Rectal smooth muscle tissue (tissue), 1 donor: ENCODE measurements around the gene LRMDA.

Experiments
- H3K27ac ChIP-seq: one replicate; pipeline ENCODE4 v1.7.0; 2013; ENCODE audit warnings: low read depth, low read length, inconsistent platforms
- H3K27me3 ChIP-seq: one replicate; pipeline ENCODE4 v1.7.0; 2013; ENCODE audit warnings: low read length; ENCODE audit not compliant: control insufficient read depth, insufficient read depth
- H3K36me3 ChIP-seq: one replicate; pipeline ENCODE4 v1.7.0; 2013; ENCODE audit warnings: low read length; ENCODE audit not compliant: control insufficient read depth, insufficient read depth
- H3K4me1 ChIP-seq: one replicate; pipeline ENCODE4 v1.7.0; 2013; ENCODE audit warnings: low read length; ENCODE audit not compliant: control insufficient read depth, insufficient read depth
- H3K4me3 ChIP-seq: one replicate; pipeline ENCODE4 v1.7.0; 2013; ENCODE audit warnings: low read length
- H3K9ac ChIP-seq: one replicate; pipeline ENCODE4 v1.7.0; 2013; ENCODE audit warnings: low read length

Gene LRMDA

DNA sequence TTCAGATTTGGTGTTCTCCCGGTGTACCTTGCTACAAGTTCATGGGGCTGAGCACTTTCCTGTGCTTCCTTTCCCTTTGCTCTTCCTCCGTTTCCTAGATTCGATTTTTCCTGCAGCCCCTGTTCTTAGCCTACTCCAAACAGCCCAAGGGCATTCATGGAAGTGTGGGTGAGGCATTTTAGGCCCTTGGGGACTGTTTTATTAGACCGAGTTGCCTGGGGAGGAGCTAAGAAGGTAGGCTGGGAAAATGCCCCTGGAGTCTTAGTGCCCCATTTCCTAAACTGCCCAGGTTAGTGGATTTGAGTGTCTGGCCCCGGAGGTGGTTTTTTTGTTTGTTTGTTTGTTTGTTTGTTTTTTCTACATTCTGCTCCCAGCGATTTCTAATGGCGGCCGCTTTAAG, 1.8 kb downstream of the LRMDA start:
- Histone ChIP-seq H3K36me3 (no peaks in the 10 kb centered on the region), H3K27ac (no peak overlapping the region), H3K9ac (no peak overlapping the region), H3K4me1 (peaks cover 4% of the 10 kb centered on the region), H3K27me3 (peaks cover 2% of the 10 kb centered on the region), H3K4me3 (no peak overlapping the region)

DNA sequence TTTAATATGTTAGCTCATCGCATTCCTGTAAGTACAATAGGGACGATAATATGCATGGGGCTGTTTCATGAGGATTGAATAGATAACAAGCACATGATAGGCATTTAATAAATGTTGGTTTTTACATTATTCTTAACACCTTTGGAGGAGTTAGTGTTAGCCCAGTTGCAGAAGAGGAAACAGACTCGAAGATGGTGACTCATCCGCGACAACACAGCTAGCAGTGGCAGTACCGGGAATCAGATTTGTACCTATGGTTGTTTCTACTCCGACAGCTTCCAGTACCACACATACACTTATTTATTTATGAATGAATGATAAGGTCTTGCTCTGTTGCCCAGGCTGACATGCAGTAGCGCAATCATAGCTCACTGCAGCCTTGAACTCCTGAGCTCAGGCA, 2.9 kb downstream of the LRMDA start:
- H3K4me3 ChIP-seq = no peak overlapping the region
- no peaks in the 10 kb centered on the region for H3K27me3 ChIP-seq
- H3K4me1 ChIP-seq = peaks cover 4% of the 10 kb centered on the region
- no peak overlapping the region for H3K9ac ChIP-seq
- H3K36me3 ChIP-seq = no peaks in the 10 kb centered on the region
- H3K27ac ChIP-seq = no peak overlapping the region

DNA sequence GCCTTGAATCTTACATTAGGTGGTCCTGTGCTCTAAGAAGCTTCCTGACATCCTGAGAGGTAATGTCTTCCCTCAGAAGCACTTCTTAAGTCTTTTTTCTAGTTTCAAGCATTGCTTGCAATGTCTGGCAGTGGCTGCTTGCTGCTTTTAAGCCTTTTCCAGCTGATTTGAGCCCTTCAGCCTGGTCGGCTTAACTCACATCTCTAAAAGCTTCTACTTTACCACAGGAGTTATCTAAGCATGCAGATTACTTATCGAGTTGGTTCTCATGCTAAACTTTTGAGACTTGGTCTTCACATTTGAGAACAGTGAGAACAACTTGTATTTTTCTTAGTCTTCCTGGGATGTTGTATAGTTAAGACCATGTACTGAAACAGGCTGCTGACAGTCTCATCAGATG, 3.9 kb downstream of the LRMDA start:
- H3K4me1 ChIP-seq = peaks cover 4% of the 10 kb centered on the region
- no peaks in the 10 kb centered on the region for H3K27me3 ChIP-seq
- H3K9ac ChIP-seq = no peak overlapping the region
- no peak overlapping the region for H3K4me3 ChIP-seq
- no peak overlapping the region for H3K27ac ChIP-seq
- H3K36me3 ChIP-seq = peaks cover 4% of the 10 kb centered on the region

DNA sequence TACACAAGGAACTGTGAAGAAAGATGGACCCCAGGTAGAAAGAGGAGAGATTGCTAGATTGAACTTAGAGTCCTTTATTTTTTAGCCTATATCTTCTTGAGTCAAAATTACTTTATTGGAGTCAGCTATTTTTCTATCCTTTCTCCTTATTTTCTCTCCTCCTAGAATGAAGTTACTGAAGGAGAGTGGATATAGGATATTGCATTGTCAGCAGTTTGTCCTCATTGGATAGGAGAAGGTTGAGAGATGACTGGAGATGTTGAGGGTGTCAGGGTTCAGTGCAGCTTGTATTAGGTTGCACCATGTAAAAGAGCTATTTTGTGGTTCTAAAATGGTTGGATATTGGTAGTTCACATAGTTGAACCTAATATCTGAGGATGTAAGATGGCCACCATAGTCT, 5.5 kb downstream of the LRMDA start:
- Histone ChIP-seq H3K27ac (no peak overlapping the region), H3K4me1 (no peaks in the 10 kb centered on the region), H3K9ac (no peak overlapping the region), H3K4me3 (no peak overlapping the region), H3K27me3 (no peaks in the 10 kb centered on the region), H3K36me3 (peaks cover 4% of the 10 kb centered on the region)

DNA sequence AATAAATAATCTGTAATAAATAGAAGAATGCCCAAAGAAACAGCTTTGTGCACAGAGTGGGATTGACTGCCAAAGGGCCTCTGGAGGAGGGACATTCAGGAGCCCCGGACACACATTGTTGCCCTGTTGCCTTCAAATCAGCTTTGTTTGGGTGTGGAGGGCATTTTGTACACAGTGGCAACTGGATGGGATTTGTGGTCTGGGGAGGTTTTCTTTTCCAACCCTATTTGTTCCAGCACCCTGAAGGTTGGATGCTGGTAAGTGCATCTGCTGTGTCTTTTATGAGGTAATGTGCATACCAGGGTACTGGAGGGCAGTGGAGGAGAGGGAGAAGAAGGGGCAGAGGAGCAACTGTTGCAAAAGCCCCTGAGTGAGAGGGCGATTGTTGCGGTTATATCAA, 6.3 kb downstream of the LRMDA start:
- no peaks in the 10 kb centered on the region for H3K4me1 ChIP-seq
- no peaks in the 10 kb centered on the region for H3K27me3 ChIP-seq
- peaks cover 4% of the 10 kb centered on the region for H3K36me3 ChIP-seq
- no peak overlapping the region for H3K9ac ChIP-seq
- H3K27ac ChIP-seq = no peak overlapping the region
- H3K4me3 ChIP-seq = no peak overlapping the region

DNA sequence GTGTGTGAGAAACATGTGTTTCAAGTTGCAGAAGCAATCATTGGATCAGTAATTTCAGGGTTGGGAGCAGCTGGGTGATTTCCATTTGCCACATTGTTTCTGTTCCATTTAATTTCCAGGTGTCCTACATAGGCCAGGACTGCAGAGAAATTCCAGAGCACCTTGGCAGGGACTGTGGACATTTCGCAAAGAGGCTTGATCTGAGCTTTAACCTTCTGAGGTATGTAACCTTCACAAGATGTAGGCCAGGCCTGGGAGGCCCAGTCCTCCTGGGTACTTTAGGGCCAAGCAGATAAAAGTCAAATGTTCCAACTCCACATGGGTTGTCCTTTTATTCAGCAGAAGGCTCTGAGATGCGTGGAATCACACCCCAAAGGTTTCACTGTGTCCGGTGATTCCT, 6.9 kb downstream of the LRMDA start:
- H3K4me1 ChIP-seq = no peaks in the 10 kb centered on the region
- H3K36me3 ChIP-seq = peaks cover 4% of the 10 kb centered on the region
- no peak overlapping the region for H3K9ac ChIP-seq
- H3K27ac ChIP-seq = no peak overlapping the region
- no peak overlapping the region for H3K4me3 ChIP-seq
- no peaks in the 10 kb centered on the region for H3K27me3 ChIP-seq

DNA sequence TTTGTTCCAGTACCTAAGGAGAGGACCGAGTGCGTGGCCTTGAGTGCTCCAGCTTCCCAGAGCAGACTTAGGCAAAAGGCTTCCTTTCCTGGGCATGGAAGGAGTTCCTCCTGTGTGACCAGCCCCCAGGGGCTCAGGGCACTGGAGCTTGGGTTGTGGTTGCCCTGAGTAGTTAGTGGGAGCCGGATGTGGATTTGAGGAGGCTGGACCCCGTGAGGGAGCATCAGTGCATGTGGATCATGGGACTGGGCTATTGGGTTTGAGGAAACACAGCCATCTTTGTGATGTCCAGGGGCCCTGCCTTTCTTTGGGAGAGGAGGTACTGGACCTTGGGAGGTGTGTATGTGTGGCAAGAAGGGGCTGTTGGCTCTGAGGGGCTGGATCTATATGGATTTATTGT, 8.4 kb downstream of the LRMDA start:
- no peak overlapping the region for H3K27ac ChIP-seq

DNA sequence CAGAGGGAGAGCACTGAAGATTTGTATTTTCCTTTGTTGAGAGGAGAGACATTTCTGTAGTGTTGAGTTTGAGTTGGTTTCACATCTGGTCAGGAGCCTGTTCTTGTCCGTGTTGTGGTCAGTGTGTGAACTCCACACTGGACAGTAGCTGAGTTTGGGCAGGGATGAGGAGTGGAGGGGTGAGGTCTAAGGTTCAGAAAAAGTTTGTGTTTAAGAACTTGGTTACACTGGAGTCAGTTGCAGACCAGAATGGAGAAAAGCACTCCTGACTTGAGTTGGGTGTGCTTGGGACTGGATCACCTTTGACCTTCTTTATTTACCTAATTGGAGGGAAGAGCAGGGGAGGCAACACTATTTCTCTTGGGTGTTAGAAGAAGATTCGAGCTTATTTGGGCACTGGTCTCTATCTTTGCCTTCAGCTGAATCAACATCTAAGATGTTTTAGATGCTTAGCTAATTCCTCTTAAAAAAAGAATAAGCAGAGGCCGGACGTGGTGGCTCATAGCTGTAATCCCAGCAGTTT, 8.9 kb downstream of the LRMDA start:
- H3K36me3 ChIP-seq = peaks cover 4% of the 10 kb centered on the region
- H3K27ac ChIP-seq = no peak overlapping the region
- H3K4me3 ChIP-seq = no peak overlapping the region
- no peaks in the 10 kb centered on the region for H3K4me1 ChIP-seq
- no peaks in the 10 kb centered on the region for H3K27me3 ChIP-seq
- H3K9ac ChIP-seq = no peak overlapping the region

More for the DNA sequence above, 8.4 kb downstream of the LRMDA start:
- Histone ChIP-seq H3K4me1 (no peaks in the 10 kb centered on the region), H3K27me3 (no peaks in the 10 kb centered on the region), H3K9ac (no peak overlapping the region), H3K36me3 (peaks cover 4% of the 10 kb centered on the region), H3K4me3 (no peak overlapping the region)

DNA sequence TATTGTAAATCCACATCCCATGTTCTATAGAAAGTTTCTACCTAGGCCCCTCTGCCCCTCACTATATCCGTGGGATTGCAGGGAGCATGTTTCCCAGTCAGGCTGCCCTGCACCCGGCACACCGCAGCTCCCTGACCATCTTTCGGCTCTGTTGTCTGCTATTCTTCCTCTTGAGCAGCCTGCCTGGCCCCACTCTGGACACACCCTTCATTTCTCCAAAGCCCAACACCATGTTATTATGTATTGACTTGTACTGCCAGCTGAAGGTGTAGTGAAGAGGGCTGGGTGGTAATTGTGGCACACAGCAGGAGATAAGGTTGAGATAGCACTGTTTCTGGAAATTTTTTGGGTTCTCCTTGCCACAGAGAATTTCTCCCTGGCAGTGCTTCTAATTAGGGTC, 9.8 kb downstream of the LRMDA start:
- no peaks in the 10 kb centered on the region for H3K4me1 ChIP-seq

DNA sequence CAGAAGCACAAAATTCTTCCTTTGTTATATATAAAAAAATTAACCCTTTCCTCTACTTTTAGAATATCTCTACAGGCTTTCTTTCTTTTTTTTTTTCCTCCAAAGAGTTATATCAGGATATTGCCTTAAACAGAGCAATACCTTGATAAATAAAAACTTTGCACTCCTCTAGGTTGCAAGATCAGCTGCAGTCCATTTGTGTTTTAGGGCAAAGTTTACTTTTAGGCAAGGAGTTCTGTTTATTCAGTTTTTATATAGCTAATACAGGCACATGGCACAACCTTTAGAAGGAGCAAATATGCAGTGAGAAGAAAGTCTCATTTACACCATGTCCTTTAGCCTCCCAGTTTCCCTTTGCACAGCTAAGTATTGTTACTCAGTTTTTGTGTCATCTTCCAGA, 10.3 kb downstream of the LRMDA start:
- Histone ChIP-seq H3K36me3 (peaks cover 4% of the 10 kb centered on the region), H3K27ac (no peak overlapping the region), H3K27me3 (no peaks in the 10 kb centered on the region), H3K4me1 (no peaks in the 10 kb centered on the region), H3K9ac (no peak overlapping the region), H3K4me3 (no peak overlapping the region)

More for the DNA sequence above, 9.8 kb downstream of the LRMDA start:
- Histone ChIP-seq H3K9ac (no peak overlapping the region), H3K4me3 (no peak overlapping the region), H3K36me3 (peaks cover 4% of the 10 kb centered on the region), H3K27ac (no peak overlapping the region), H3K27me3 (no peaks in the 10 kb centered on the region)

DNA sequence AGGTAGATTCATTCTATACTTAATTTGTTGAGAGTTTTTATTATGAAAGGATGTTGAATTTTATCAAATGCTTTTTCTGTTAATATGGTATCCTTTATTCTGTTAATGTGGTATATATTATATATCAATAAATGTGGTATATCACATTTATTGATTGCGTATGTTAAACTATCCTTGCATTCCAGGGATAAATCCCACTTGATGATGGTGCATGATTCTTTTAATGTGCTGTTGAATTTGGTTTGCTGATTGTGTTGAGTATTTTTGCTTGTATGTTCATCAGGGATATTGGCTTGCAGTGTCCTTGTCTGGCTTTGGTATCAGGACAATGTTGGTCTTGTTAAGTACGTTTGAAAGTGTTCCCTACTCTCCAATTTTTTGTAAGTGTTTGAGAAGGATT, 11.9 kb downstream of the LRMDA start:
- Histone ChIP-seq H3K27ac (no peak overlapping the region), H3K36me3 (peaks cover 4% of the 10 kb centered on the region), H3K4me1 (no peaks in the 10 kb centered on the region), H3K4me3 (no peak overlapping the region), H3K27me3 (no peaks in the 10 kb centered on the region), H3K9ac (no peak overlapping the region)

DNA sequence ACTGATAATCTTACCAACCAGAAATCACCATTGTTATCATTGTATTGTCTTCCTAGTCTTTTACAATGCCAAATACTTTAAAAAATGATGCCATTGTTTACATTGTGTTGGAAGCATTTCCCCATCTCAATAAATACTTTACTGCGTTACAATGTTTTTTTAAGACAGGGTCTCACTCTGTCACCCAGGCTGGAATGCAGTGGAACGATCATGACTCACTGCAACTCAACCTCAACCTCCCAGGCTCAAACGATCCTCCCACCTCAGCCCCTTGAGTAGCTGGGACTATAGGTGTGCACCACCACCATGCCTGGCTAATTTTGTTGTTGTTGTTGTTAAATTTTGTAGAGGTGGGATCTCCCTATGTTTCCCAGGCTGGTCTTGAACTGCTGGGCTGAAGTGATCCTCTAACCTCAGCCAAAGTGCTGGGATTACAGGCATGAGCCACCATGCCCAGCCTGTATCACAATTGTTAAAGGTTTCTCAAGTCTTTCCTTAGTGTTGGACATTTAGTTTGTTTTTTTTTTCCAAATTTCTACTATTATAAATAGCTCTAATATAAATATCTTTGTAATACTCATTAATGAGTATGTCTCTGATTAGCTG, 13.5 kb downstream of the LRMDA start:
- H3K9ac ChIP-seq = no peak overlapping the region
- H3K4me3 ChIP-seq = no peak overlapping the region
- no peaks in the 10 kb centered on the region for H3K4me1 ChIP-seq
- peaks cover under 1% of the 10 kb centered on the region for H3K36me3 ChIP-seq
- no peaks in the 10 kb centered on the region for H3K27me3 ChIP-seq
- H3K27ac ChIP-seq = no peak overlapping the region

DNA sequence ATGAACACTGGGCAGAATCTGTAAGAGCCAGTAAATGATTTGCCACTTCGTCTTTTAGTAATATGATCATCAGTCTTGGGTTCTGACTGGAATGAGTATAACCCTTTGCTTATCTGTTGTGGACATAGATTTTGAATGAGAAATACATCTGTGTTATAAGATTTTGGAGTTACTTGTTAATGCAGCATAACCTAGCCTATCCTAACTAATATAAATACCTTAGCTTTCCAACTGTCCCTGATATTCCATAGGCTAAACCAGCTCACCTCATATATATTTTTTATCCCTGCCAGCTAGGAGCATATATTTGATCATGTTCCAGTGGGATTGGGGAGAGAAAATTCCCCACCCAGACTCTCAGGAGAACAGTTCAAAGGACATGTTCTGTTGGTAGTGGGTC, 15.1 kb downstream of the LRMDA start:
- no peak overlapping the region for H3K9ac ChIP-seq
- no peak overlapping the region for H3K4me3 ChIP-seq
- H3K4me1 ChIP-seq = no peaks in the 10 kb centered on the region
- H3K27me3 ChIP-seq = no peaks in the 10 kb centered on the region
- no peak overlapping the region for H3K27ac ChIP-seq
- no peaks in the 10 kb centered on the region for H3K36me3 ChIP-seq
